Stimulated activated CD8-positive, alpha-beta memory T cell treated with anti-CD3 and anti-CD28 coated beads, Interleukin-15, amount 100 ng/mL, for 4 hours (primary cell): ENCODE measurements around the gene ZDHHC11B.
A peak's percentile ranks its signal among the peaks of the same experiment; 100 is the strongest.
"Not testable (repeated sequence)": the region's sequence is repeated elsewhere in the genome, so short reads cannot be mapped to it uniquely, and the experiment has no call there.

Experiments used
- DNase-seq, 2 donors: peaks; one replicate each; pipeline ENCODE4 v3.0.0-alpha.2; 2020; ENCODE audit warnings: low read depth in 2 of 2

The ZDHHC11B gene

GRCh38 chr5:715636-716035, 68.9 kb downstream of the ZDHHC11B start:
- not testable (repeated sequence) for DNase-seq

- DNase-seq: not testable (repeated sequence)
Measured at GRCh38 chr5:714215-715118, 70.1 kb downstream of the ZDHHC11B start.

- not testable (repeated sequence) for DNase-seq
Measured at GRCh38 chr5:713686-714085, 70.8 kb downstream of the ZDHHC11B start.

- not testable (repeated sequence) for DNase-seq
Measured at GRCh38 chr5:708848-709517, 75.5 kb downstream of the ZDHHC11B start.

- not testable (repeated sequence) for DNase-seq
Measured at GRCh38 chr5:708374-708773, 76.2 kb downstream of the ZDHHC11B start.

- DNase-seq: not testable (repeated sequence)
Measured at GRCh38 chr5:706127-706526, 78.4 kb downstream of the ZDHHC11B start.

GRCh38 chr5:696753-697702, 87.5 kb downstream of the ZDHHC11B start:
- DNase-seq: not testable (repeated sequence)

- DNase-seq: not testable (repeated sequence)
Measured at GRCh38 chr5:696191-696590, 88.3 kb downstream of the ZDHHC11B start.

GRCh38 chr5:695475-695874, 89.1 kb downstream of the ZDHHC11B start:
- not testable (repeated sequence) for DNase-seq

- not testable (repeated sequence) for DNase-seq
Measured at GRCh38 chr5:694042-694431, 90.5 kb downstream of the ZDHHC11B start.

- DNase-seq: peak; percentile 54 to 60
Measured at GRCh38 chr5:693271-694041, 91.1 kb downstream of the ZDHHC11B start, which contains the start of gene TPPP. TPPP (minus strand) TSS chr5:693352; CDS start chr5:678060, 15,292 bp downstream.

- not testable (repeated sequence) for DNase-seq
Measured at GRCh38 chr5:692529-693041, 91.9 kb downstream of the ZDHHC11B start.

- no peak for DNase-seq
Measured at GRCh38 chr5:691817-692528, 92.6 kb downstream of the ZDHHC11B start.

- not testable (repeated sequence) for DNase-seq
Measured at GRCh38 chr5:691049-691448, 93.5 kb downstream of the ZDHHC11B start.

- not testable (repeated sequence) for DNase-seq
Measured at GRCh38 chr5:690293-690692, 94.2 kb downstream of the ZDHHC11B start.

GRCh38 chr5:688348-689010, 96.0 kb downstream of the ZDHHC11B start:
- not testable (repeated sequence) for DNase-seq

GRCh38 chr5:686936-687335, 97.6 kb downstream of the ZDHHC11B start:
- DNase-seq: not testable (repeated sequence)

- not testable (repeated sequence) for DNase-seq
Measured at GRCh38 chr5:686172-686523, 98.4 kb downstream of the ZDHHC11B start.
